Stomach (tissue), 4 donors: ENCODE measurements around the gene FURIN.

Source experiments
- POLR2AphosphoS5 ChIP-seq, 3 donors: sonication (generic); formaldehyde crosslinking; IDR thresholded peaks; one replicate each; pipeline ENCODE4 v1.6.1; 2016; ENCODE audit warnings: antibody characterized with exemption in 3 of 3
- TF ChIP-seq, protein P1 (sequence below), 7 experiments: fragments of 450-650 bp in 4 of 7; fragments of 200-600 bp in 3 of 7; sonication (generic) in 3 of 7; IDR thresholded peaks; one replicate each; pipeline ENCODE4 v1.5.1; 2016 to 2019; ENCODE audit warnings: antibody characterized with exemption in 7 of 7, control low read depth in 2 of 7, mild to moderate bottlenecking in 1 of 7

DNA sequence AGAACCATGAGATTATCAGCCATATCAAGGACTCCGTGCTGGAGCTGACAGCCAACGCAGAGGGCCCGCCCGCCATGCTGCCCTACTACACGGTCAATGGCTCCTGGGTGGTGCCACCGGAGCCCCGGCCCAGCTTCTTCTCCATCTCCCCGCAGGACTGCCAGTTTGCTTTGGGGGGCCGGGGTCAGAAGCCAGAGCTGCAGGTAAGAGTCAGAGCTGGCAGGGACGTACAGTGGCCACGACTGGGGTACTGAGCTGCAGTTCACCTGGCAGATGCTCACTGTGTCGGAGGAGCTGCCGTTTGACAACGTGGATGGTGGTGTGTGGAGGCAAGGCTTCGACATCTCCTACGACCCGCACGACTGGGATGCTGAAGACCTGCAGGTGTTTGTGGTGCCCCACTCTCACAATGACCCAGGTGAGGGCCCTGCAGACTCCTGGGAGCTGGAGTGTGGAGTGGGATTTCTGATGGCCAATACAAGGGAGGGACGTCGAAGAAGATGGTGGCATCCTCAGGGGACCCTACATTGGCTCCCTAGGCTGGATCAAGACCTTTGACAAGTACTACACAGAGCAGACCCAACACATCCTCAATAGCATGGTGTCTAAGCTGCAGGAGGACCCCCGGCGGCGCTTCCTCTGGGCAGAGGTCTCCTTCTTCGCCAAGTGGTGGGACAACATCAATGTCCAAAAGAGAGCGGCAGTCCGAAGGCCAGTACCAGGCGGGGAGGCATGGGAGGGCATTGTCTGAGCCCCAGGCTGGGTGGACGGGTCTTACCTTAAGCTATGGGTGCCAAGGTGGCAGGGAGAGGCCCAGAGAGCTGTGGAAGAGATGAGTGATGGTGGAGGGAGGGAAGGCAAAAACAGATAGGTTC lies 37.2 kb downstream of the FURIN start:
- no peak for TF ChIP-seq POLR2AphosphoS5 (IDR thresholded peaks at IDR 0.05)
- TF ChIP-seq, protein P1, sequence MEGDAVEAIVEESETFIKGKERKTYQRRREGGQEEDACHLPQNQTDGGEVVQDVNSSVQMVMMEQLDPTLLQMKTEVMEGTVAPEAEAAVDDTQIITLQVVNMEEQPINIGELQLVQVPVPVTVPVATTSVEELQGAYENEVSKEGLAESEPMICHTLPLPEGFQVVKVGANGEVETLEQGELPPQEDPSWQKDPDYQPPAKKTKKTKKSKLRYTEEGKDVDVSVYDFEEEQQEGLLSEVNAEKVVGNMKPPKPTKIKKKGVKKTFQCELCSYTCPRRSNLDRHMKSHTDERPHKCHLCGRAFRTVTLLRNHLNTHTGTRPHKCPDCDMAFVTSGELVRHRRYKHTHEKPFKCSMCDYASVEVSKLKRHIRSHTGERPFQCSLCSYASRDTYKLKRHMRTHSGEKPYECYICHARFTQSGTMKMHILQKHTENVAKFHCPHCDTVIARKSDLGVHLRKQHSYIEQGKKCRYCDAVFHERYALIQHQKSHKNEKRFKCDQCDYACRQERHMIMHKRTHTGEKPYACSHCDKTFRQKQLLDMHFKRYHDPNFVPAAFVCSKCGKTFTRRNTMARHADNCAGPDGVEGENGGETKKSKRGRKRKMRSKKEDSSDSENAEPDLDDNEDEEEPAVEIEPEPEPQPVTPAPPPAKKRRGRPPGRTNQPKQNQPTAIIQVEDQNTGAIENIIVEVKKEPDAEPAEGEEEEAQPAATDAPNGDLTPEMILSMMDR (IDR thresholded peaks at IDR 0.05) = no peak
